Measurements from ENCODE around the gene FOXP4.

GRCh38 chr6:41577356-41578216 is 31.4 kb downstream of the FOXP4 start:
- TF ChIP-seq POLR2AphosphoS5 (IDR thresholded peaks at IDR 0.05; ENCODE audit: low read depth, low read length) (no peak), POLR2A (IDR thresholded peaks at IDR 0.05; ENCODE audit: low read depth, low read length) (no peak)
